ENCODE results near the gene TMEM50B. TPM values are rescaled to one million over a fixed set of nuclear protein-coding genes. Genes with fewer than 3 reads are reported as not detected.

The TMEM50B gene
- total RNA-seq, 1 experiment from 2014 or later = 21.5 TPM

GRCh38 chr21:33421713-33422393, 57.9 kb downstream of the TMEM50B start:
- H3K27ac ChIP-seq (ENCODE audit: low read length) = peak overlapping the region; percentile 59
- ChIA-PET POLR2A (ENCODE audit: unreplicated experiment) (no interaction called here), CTCF (no interaction called here)
- H3F3A ChIP-seq (ENCODE audit: low read length, unreplicated experiment) = peaks cover 6% of the 10 kb centered on the region
- no peaks in the 10 kb centered on the region for H4K20me1 ChIP-seq (ENCODE audit: low read length)
- BruUV-seq (replicated peaks) = no TSS peak
- H3K79me2 ChIP-seq (ENCODE audit: low read length) = peaks cover 19% of the 10 kb centered on the region
- H2AFZ ChIP-seq (ENCODE audit: low read length) = no peak overlapping the region
- no peaks in the 10 kb centered on the region for H3K9me2 ChIP-seq (replicated peaks; ENCODE audit: low read length)
- H3K9me3 ChIP-seq (ENCODE audit: low read length) = no peaks in the 10 kb centered on the region
- TF ChIP-seq EZH2 (IDR thresholded peaks at IDR 0.05; ENCODE audit: low read length, unreplicated experiment) = no peak
- no peak for TF ChIP-seq CTCF (conservative IDR thresholded peaks at IDR 0.05; ENCODE audit: low read depth, low read length)
- no peak for TF ChIP-seq EZH2phosphoT487 (IDR thresholded peaks at IDR 0.05; ENCODE audit: borderline replicate concordance, low read length)
- H3K4me3 ChIP-seq (ENCODE audit: low read length) = no peak overlapping the region
- H3K36me3 ChIP-seq (ENCODE audit: low read depth, low read length) = peaks cover 36% of the 10 kb centered on the region
- peak overlapping the region; percentile 6; the same call in 1 of the 2 replicates for H3K9ac ChIP-seq (ENCODE audit: low read length)
- intact Hi-C loops (cut with micrococcal nuclease) = no loop called here
- DNase-seq (peak; percentile 73), ATAC-seq (peak; percentile 8)
- no peak overlapping the region for H3K4me2 ChIP-seq (ENCODE audit: low read length)
- H3K4me1 ChIP-seq (ENCODE audit: insufficient read depth, low read length) = peaks cover 48% of the 10 kb centered on the region
- no peaks in the 10 kb centered on the region for H3K27me3 ChIP-seq (ENCODE audit: low read length)

GRCh38 chr21:33419538-33420123, 60.1 kb downstream of the TMEM50B start:
- intact Hi-C loops (cut with micrococcal nuclease) = loop anchor here (1.0 kb wide), 1 partner anchor 9 kb away; no protein-coding TSS in a partner anchor
- DNase-seq (peak; percentile 73), ATAC-seq (peak; percentile 53)
- ChIA-PET CTCF (no interaction called here), POLR2A (ENCODE audit: unreplicated experiment) (interaction anchor here (0.5 kb wide), 1 partner anchor 60 kb away, joined by 17 read pairs; the partner anchor contains the start of gene TMEM50B)
- BruUV-seq (replicated peaks) = no TSS peak
- H4K20me1 ChIP-seq (ENCODE audit: low read length) = no peaks in the 10 kb centered on the region
- H3K9me3 ChIP-seq (ENCODE audit: low read length) = no peaks in the 10 kb centered on the region
- H3K4me1 ChIP-seq (ENCODE audit: insufficient read depth, low read length) = peaks cover 41% of the 10 kb centered on the region
- no peaks in the 10 kb centered on the region for H3K9me2 ChIP-seq (replicated peaks; ENCODE audit: low read length)
- no peak overlapping the region for H2AFZ ChIP-seq (ENCODE audit: low read length)
- H3K4me2 ChIP-seq (ENCODE audit: low read length) = peak overlapping the region; percentile 4; the same call in 1 of the 2 replicates
- H3K79me2 ChIP-seq (ENCODE audit: low read length) = peaks cover 30% of the 10 kb centered on the region
- no peak for TF ChIP-seq EZH2phosphoT487 (IDR thresholded peaks at IDR 0.05; ENCODE audit: borderline replicate concordance, low read length)
- TF ChIP-seq CTCF (conservative IDR thresholded peaks at IDR 0.05; ENCODE audit: low read depth, low read length) = no peak
- no peak for TF ChIP-seq EZH2 (IDR thresholded peaks at IDR 0.05; ENCODE audit: low read length, unreplicated experiment)
- no peaks in the 10 kb centered on the region for H3K27me3 ChIP-seq (ENCODE audit: low read length)
- H3K9ac ChIP-seq (ENCODE audit: low read length) = peak overlapping the region; percentile 77
- H3F3A ChIP-seq (ENCODE audit: low read length, unreplicated experiment) = peaks cover 6% of the 10 kb centered on the region
- no peak overlapping the region for H3K4me3 ChIP-seq (ENCODE audit: low read length)
- H3K36me3 ChIP-seq (ENCODE audit: low read depth, low read length) = peaks cover 43% of the 10 kb centered on the region
- peak overlapping the region; percentile 92 for H3K27ac ChIP-seq (ENCODE audit: low read length)

- Histone ChIP-seq H3K27ac (ENCODE audit: low read length) (peak overlapping the region; percentile 92), H3K4me2 (ENCODE audit: low read length) (0 out of 2 replicates have a peak overlapping the region, but pooled peaks have one; percentile 1), H3K9ac (ENCODE audit: low read length) (peak overlapping the region; percentile 77), H3K9me2 (replicated peaks; ENCODE audit: low read length) (no peaks in the 10 kb centered on the region), H3K4me3 (ENCODE audit: low read length) (no peak overlapping the region), H3K9me3 (ENCODE audit: low read length) (no peaks in the 10 kb centered on the region), H4K20me1 (ENCODE audit: low read length) (no peaks in the 10 kb centered on the region), H3F3A (ENCODE audit: low read length, unreplicated experiment) (peaks cover 6% of the 10 kb centered on the region), H3K79me2 (ENCODE audit: low read length) (peaks cover 39% of the 10 kb centered on the region), H2AFZ (ENCODE audit: low read length) (no peak overlapping the region), H3K4me1 (ENCODE audit: insufficient read depth, low read length) (peaks cover 41% of the 10 kb centered on the region), H3K27me3 (ENCODE audit: low read length) (no peaks in the 10 kb centered on the region), H3K36me3 (ENCODE audit: low read depth, low read length) (peaks cover 42% of the 10 kb centered on the region)
- no TSS peak for BruUV-seq (replicated peaks)
- ChIA-PET POLR2A (ENCODE audit: unreplicated experiment) (no interaction called here), CTCF (no interaction called here)
- DNase-seq = no peak
- TF ChIP-seq EZH2 (IDR thresholded peaks at IDR 0.05; ENCODE audit: low read length, unreplicated experiment) = no peak
- no peak for TF ChIP-seq CTCF (conservative IDR thresholded peaks at IDR 0.05; ENCODE audit: low read depth, low read length)
- TF ChIP-seq EZH2phosphoT487 (IDR thresholded peaks at IDR 0.05; ENCODE audit: borderline replicate concordance, low read length) = no peak
- intact Hi-C loops (cut with micrococcal nuclease) = loop anchor here (1.0 kb wide), 1 partner anchor 8 kb away; no protein-coding TSS in a partner anchor
- no peak for ATAC-seq
Measured at GRCh38 chr21:33418691-33419090, 61.1 kb downstream of the TMEM50B start.

Measured in PC-3 (cell line).